Loucy (cell line): Measurements from ENCODE around the gene EPB41L2.

ENCODE experiments used
- H2AFZ ChIP-seq: fragments of 200-600 bp; sonication (generic); 2 replicates; pipeline ENCODE4 v1.6.0; 2016; ENCODE audit warnings: antibody characterized with exemption, mild to moderate bottlenecking, low read length, moderate library complexity
- H3F3A ChIP-seq: fragments of 200-600 bp; 2 replicates; pipeline ENCODE4 v1.6.0; 2016; ENCODE audit warnings: antibody characterized with exemption, low read depth, mild to moderate bottlenecking
- H3K27me3 ChIP-seq: fragments of 200-600 bp; sonication (generic); 2 replicates; pipeline ENCODE4 v1.6.1; 2014; ENCODE audit warnings: low read length, mild to moderate bottlenecking; ENCODE audit not compliant: insufficient read depth, poor library complexity, severe bottlenecking
- H3K36me3 ChIP-seq: fragments of 200-600 bp; sonication (generic); 2 replicates; pipeline ENCODE4 v1.6.1; 2016; ENCODE audit warnings: low read length; ENCODE audit not compliant: insufficient read depth
- H3K4me1 ChIP-seq: fragments of 200-600 bp; sonication (generic); 2 replicates; pipeline ENCODE4 v1.5.1; 2014; ENCODE audit warnings: low read length, mild to moderate bottlenecking; ENCODE audit not compliant: insufficient read depth, poor library complexity, severe bottlenecking
- H3K4me2 ChIP-seq: fragments of 200-600 bp; sonication (generic); 2 replicates; pipeline ENCODE4 v1.6.0; 2014; ENCODE audit warnings: antibody characterized with exemption, low read length, low read depth, mild to moderate bottlenecking; ENCODE audit not compliant: poor library complexity, severe bottlenecking
- H3K4me3 ChIP-seq: fragments of 200-600 bp; sonication (generic); 2 replicates; pipeline ENCODE4 v1.5.1; 2014; ENCODE audit warnings: low read length, mild to moderate bottlenecking, mixed read lengths; ENCODE audit not compliant: poor library complexity, severe bottlenecking
- H3K79me2 ChIP-seq: fragments of 200-600 bp; sonication (generic); 2 replicates; pipeline ENCODE4 v1.6.1; 2014; ENCODE audit warnings: low read length; ENCODE audit not compliant: insufficient read depth
- H3K9ac ChIP-seq: fragments of 200-600 bp; sonication (generic); 2 replicates; pipeline ENCODE4 v1.6.0; 2014; ENCODE audit warnings: mild to moderate bottlenecking, low read depth, low read length, moderate library complexity; ENCODE audit not compliant: poor library complexity, severe bottlenecking
- H3K9me2 ChIP-seq: fragments of 200-600 bp; sonication (generic); replicated peaks from 2 replicates; pipeline ENCODE4 v1.6.1; 2016; ENCODE audit warnings: low read depth, low read length, mixed read lengths
- H3K9me3 ChIP-seq: fragments of 200-600 bp; sonication (generic); 2 replicates; pipeline ENCODE4 v1.6.1; 2014; ENCODE audit warnings: mild to moderate bottlenecking, antibody characterized with exemption, low read length, low read depth; ENCODE audit not compliant: insufficient read depth
- H4K20me1 ChIP-seq: fragments of 200-600 bp; sonication (generic); 2 replicates; pipeline ENCODE4 v1.6.0; 2014; ENCODE audit warnings: antibody characterized with exemption, low read length, mild to moderate bottlenecking; ENCODE audit not compliant: insufficient read depth, poor library complexity, severe bottlenecking
- EZH2phosphoT487 ChIP-seq: fragments of 200-600 bp; IDR thresholded peaks from 2 replicates; pipeline ENCODE4 v1.6.1; 2018; ENCODE audit warnings: antibody characterized with exemption, mild to moderate bottlenecking, moderate library complexity, borderline replicate concordance
- TF ChIP-seq, protein P1 (sequence below): fragments of 200-600 bp; sonication (generic); conservative IDR thresholded peaks from 2 replicates; pipeline ENCODE4 v1.5.1; 2014; ENCODE audit warnings: mild to moderate bottlenecking, antibody characterized with exemption, low read length

EPB41L2 gene

DNA sequence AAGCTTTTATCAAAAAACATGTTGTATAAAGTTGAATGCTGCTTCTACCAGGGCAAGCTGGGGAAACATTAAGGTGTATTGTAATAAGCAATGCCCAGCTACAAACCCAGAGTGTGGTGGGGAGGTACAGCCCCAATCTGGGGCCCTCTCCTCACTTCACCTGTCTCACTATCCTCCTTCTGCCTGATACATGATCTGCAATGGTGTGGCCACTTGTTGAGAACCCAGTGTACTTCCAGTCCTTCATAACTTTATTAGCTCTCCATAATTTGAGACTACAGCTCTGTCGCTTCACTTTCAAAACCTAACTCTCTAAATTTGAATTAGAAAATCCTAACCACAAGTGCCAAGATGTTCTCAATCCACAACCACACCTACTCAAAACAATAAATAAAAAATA lies 84.9 kb downstream of the EPB41L2 start:
- Histone ChIP-seq H2AFZ (no peak overlapping the region), H3F3A (no peaks in the 10 kb centered on the region), H3K9me3 (no peaks in the 10 kb centered on the region), H3K9ac (no peak overlapping the region), H3K79me2 (peaks cover 61% of the 10 kb centered on the region), H3K9me2 (no peaks in the 10 kb centered on the region), H3K4me2 (no peak overlapping the region), H3K4me1 (peaks cover 63% of the 10 kb centered on the region), H4K20me1 (peaks cover 8% of the 10 kb centered on the region), H3K4me3 (no peak overlapping the region), H3K27me3 (no peaks in the 10 kb centered on the region), H3K36me3 (no peaks in the 10 kb centered on the region)
- TF ChIP-seq, protein P1, sequence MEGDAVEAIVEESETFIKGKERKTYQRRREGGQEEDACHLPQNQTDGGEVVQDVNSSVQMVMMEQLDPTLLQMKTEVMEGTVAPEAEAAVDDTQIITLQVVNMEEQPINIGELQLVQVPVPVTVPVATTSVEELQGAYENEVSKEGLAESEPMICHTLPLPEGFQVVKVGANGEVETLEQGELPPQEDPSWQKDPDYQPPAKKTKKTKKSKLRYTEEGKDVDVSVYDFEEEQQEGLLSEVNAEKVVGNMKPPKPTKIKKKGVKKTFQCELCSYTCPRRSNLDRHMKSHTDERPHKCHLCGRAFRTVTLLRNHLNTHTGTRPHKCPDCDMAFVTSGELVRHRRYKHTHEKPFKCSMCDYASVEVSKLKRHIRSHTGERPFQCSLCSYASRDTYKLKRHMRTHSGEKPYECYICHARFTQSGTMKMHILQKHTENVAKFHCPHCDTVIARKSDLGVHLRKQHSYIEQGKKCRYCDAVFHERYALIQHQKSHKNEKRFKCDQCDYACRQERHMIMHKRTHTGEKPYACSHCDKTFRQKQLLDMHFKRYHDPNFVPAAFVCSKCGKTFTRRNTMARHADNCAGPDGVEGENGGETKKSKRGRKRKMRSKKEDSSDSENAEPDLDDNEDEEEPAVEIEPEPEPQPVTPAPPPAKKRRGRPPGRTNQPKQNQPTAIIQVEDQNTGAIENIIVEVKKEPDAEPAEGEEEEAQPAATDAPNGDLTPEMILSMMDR, result no peak
- no peak for TF ChIP-seq EZH2phosphoT487

DNA sequence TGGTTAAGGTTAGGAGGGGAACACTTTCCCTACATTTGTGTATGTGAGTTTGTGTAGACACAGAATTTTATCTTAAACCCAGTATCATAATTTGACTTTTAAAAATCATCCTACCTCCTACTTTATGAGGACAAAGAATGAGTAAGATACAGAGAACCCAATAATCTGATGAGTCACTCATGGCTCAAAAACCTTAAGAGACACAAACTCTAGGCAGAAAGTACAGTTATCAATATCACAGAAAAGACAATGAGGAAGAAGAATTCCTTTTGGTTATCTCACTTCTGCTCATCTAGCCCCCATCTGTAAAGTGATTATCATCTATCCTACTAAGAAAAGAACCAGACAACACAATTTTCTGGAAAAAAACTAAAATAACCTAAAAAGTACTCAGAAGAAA lies 87.7 kb downstream of the EPB41L2 start:
- no peak overlapping the region for H2AFZ ChIP-seq
- no peaks in the 10 kb centered on the region for H3F3A ChIP-seq
- no peaks in the 10 kb centered on the region for H3K27me3 ChIP-seq
- no peaks in the 10 kb centered on the region for H3K36me3 ChIP-seq
- no peaks in the 10 kb centered on the region for H3K9me3 ChIP-seq
- no peak overlapping the region for H3K4me2 ChIP-seq
- peaks cover 45% of the 10 kb centered on the region for H3K4me1 ChIP-seq
- H3K9ac ChIP-seq, result no peak overlapping the region
- no peaks in the 10 kb centered on the region for H4K20me1 ChIP-seq
- no peak overlapping the region for H3K4me3 ChIP-seq
- no peak for TF ChIP-seq EZH2phosphoT487
- TF ChIP-seq, protein P1, result no peak
- peaks cover 76% of the 10 kb centered on the region; the same call in 1 of the 2 replicates for H3K79me2 ChIP-seq
- H3K9me2 ChIP-seq, result no peaks in the 10 kb centered on the region

- no peaks in the 10 kb centered on the region for H3K9me2 ChIP-seq
- no peak overlapping the region for H3K4me3 ChIP-seq
- no peaks in the 10 kb centered on the region for H3K27me3 ChIP-seq
- no peak for TF ChIP-seq EZH2phosphoT487
- TF ChIP-seq, protein P1, result no peak
- H3K4me2 ChIP-seq, result no peak overlapping the region
- no peaks in the 10 kb centered on the region for H3K36me3 ChIP-seq
- H3K79me2 ChIP-seq, result peaks cover 76% of the 10 kb centered on the region
- peaks cover 35% of the 10 kb centered on the region for H3K4me1 ChIP-seq
- no peak overlapping the region for H3K9ac ChIP-seq
- no peaks in the 10 kb centered on the region for H3K9me3 ChIP-seq
- H2AFZ ChIP-seq, result no peak overlapping the region
- H4K20me1 ChIP-seq, result no peaks in the 10 kb centered on the region
- no peaks in the 10 kb centered on the region for H3F3A ChIP-seq
Measured at GRCh38 chr6:130973521-130974277, 89.3 kb downstream of the EPB41L2 start.
